ENCODE measurements around the gene PLCL2.

Gene PLCL2

DNA sequence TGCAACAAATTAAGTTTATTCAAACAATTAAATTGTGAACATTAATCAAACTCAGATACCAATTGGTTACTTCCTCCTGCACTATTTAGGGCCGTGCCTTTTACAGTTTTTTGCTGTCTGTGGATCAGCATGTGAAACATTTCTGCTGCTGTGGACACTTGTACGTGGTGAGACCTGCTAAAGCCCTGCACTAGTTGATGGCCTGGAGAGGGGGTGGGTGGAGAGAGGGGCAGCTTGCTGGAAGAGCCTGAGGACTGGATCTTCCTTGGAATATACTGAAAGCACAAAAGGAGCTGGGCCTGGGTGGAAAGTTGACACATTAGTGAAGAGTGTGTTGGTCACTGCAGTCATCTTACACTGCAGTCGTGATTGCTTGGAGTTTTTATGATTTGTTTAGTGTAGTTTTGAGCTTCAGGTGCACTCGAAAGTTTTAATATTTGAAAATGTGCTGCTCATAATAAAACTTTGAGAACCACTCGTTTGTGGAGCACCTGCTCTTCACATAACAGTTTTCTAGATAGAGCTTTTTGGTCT lies 11.4 kb downstream of the PLCL2 start:
- no peak for DNase-seq

GRCh38 chr3:16896820-16897219 lies 12.1 kb downstream of the PLCL2 start:
- DNase-seq = no peak

DNA sequence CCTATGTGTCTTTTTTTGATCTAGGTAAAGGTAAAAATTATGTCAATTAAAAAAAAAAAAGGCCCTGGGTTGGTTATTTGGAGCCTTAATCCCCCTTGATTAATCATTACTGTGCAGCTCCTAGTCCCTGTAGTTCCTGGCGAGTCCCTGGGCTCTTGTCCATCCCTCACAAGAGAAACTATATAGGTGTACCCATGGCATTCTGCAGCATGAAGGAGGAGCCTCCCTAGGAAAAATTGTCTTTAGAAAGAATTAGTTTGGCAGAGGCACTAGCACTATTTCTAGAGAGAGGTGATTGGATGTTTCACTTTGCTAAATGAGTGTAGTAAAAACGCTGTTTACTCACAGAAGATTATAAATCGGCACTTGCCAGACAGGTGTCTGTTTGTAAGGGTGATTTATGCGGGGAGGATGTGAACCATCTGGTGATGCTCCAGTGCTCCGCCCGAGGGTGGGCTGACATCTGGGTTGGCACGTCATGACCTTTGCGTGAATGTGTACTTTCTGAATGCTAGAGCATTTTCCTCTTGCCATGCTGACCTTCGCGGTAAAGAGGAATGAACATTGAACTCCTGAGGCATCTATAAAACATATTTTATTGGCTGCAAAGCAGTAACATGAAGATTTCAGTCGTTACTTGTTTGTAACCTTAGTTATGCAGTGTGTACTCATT lies 12.6 kb downstream of the PLCL2 start:
- DNase-seq = no peak

GRCh38 chr3:16898595-16899395 lies 14.0 kb downstream of the PLCL2 start:
- DNase-seq = no peak

GRCh38 chr3:16899919-16900318 lies 15.2 kb downstream of the PLCL2 start:
- no peak for DNase-seq

DNA sequence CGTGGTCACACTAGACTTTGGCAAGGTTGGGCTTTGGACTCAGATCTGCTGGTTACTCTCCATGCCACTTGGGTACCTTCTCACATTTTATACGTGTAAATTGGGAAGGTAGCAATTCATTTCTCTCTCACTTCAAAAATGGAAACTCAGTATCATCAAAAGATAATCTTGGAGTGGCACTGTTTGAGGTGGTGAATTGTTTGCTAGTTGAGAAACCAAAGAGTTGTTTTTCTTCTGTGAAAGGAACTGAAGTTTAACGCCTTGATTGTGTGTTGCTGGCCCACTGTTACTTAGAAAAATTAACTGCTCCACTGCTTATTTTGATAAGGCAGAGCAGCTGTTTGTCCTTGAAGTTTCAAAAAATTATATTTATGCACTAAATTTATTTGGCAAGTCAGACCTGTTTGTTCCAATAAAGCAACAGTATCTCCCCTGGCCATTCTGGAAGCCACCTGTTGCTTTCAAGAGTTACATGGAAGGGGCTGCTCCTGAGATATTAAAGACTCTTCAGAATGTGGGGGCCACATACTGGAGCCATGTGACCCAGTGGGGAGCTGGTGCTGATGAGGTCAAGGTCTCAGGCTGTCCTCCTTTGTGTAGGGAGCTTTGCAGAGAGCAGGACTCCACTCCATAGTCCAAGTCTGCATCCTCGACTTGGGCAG lies 16.2 kb downstream of the PLCL2 start:
- DNase-seq = no peak

DNA sequence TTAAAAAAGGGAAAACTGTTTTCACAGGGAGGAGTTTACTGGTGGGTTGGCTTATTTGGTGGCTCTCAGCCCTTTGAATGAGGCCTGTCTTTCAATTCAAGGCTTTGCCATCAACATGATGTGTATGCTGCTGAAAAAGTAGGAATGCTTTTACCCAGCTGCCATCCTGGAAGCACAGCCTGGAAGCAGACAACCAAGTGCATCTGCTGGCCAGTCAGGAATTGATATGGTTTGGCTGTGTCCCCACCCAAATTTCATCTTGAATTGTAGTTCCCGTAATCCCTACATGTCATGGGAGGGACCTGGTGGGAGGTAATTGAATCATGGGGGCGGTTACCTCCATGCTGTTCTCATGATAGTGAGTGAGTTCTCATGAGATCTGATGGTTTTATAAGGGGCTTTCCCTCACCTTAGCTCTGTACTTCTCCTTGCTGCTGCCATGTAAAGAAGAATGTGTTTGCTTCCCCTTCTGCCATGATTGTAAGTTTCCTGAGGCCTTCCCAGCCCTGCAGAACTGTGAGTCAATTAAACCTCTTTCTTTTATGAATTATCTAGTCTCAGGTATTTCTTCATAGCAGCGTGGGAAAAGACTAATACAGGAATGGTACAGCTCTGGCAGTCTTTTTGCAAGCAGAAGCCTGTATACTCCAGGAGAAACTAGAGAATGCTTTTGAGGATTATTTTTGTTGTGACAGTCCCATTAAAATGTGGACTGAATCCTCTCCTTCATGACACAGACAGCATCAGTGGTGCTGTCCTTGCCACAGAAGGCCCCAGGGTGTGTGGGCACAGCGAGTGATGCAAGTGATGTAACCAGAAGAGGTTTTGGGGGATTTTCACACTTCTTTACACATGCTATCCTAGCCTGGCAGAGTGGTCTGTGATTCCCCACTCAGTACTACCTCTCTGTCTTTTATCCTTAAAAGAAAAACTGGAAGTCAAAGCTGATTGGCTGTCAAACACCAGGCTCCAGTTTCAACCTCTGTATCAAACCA lies 20.0 kb downstream of the PLCL2 start:
- DNase-seq = no peak

DNA sequence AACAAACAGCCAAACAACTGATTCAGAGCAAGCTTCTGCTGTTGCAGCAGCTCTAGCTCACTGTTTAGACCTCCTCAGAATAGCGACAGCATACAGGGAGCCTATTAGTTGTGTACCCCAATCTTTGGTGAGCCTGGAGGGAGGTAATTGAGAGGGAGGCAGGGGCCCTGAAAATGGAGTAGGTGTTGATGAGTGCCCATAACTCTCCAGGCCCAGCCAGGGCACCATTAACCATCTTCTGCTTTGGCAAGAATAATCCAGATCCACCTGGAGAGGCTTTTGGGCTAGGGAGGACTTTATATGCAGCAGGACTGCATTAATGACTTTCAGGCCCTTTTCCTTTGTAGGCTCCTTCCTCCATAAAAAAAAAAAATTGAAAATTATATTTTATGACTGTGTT lies 20.9 kb downstream of the PLCL2 start:
- no peak for DNase-seq

DNA sequence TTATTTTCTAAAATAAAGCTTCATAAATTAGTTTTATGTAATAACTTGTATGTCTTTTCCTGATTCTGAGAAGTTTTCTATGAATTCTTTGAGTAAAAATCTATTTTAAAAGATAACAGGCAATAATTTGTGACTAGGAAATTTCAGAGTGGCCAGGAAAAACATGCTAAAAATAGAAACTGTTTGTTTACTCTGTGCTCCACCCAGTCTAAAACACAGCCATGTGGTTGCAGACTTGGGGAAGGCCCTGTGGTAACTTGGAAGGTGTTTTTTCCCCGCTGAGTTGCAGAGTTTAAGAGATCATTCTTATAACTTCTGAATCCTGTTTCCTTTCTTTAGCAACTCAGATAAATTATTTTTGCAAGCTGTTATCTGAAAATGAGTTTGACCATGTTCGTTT lies 21.9 kb downstream of the PLCL2 start:
- DNase-seq = no peak

- no peak for DNase-seq
Observed at GRCh38 chr3:16907243-16907642, 22.5 kb downstream of the PLCL2 start.

DNA sequence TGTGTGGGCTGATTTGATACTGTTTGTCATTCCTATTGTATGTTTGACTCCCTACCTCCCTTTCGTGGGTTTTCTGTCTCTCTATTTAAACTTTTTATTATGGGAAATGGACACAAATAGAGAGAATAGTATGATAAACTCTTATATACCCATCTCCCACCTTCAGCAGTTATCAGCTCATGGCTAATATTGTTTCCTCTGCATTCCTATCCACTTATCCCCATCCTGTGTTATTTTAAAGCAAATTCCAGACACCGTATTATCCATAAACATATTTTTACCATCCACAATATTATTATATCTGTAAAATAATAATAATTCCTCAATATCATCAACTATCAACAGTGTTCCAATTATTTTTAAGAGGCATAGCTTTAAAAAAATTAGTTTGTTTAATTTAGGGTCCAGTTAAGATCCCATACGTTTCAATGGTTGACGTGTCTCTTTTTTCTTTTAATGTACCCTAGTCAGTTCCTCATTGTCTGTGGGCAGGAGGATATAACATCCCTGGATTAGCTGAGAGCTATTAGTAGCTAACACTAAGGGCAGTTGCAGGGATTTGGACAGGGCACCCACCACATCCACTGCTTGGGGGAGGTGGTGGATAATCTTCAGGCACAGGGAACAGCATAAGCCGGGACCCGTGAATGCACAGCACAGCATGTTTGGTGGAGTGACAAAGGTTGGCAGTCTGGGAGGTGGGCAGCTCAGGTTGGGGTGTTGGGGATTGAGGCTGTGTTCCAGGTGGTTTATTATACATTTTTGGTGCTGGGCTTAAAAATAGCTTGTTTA lies 23.5 kb downstream of the PLCL2 start:
- no peak for DNase-seq

- DNase-seq = no peak
Observed at GRCh38 chr3:16908896-16909295, 24.1 kb downstream of the PLCL2 start.

GRCh38 chr3:16909802-16910201 lies 25.0 kb downstream of the PLCL2 start:
- DNase-seq = no peak

- DNase-seq = no peak
Observed at GRCh38 chr3:16910207-16910606, 25.5 kb downstream of the PLCL2 start.

DNA sequence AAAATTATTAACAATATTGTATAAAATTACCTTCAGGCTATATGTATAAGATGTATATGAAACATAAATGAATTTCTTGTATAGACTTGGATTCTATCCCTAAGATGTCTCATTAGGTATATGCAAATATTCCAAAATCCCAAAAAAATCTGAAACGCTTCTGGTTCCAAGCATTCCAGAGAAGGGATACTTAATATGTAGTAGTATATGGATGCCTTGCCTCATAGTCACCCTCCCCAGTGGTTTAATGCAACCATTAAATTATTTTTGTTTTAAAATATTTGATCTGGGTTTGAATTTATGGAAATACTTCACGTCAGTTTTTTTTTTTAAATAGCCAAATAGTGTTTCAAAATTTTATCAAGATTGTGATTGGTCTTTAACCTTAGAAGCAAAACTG lies 27.2 kb downstream of the PLCL2 start:
- DNase-seq = no peak

- no peak for DNase-seq
Observed at GRCh38 chr3:16912400-16913263, 27.9 kb downstream of the PLCL2 start.

GRCh38 chr3:16913264-16913580 lies 28.5 kb downstream of the PLCL2 start:
- no peak for DNase-seq

DNA sequence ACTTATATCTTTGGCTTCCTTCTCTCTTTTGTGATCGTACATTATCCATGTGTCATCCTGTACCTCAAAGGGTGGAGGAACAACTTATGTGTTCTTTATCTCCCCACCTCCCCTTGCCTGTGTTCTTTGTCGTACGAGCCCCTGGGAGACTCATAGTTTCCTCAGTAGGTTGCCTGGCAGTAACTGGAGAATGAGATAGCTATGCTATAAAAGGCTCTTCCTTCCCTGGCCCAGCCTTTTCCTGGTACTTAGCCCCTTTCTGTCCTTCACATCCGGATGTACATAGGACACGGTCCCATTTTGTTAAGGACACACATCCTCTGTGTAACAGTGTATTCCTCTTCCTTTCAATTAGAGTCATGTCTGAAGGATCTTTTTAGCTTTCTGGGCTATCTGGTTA lies 32.1 kb downstream of the PLCL2 start:
- no peak for DNase-seq

GRCh38 chr3:16917256-16917935 lies 32.6 kb downstream of the PLCL2 start:
- no peak for DNase-seq

GRCh38 chr3:16917980-16918682 lies 33.4 kb downstream of the PLCL2 start:
- no peak for DNase-seq

Measured in activated CD4-positive, CD25-positive, alpha-beta regulatory T cell (primary cell).